ENCODE measurements around the gene HBS1L. TPM values are rescaled to one million over a fixed set of nuclear protein-coding genes. Genes with fewer than 3 reads are reported as not detected.

HBS1L gene
- total and polyA plus RNA-seq, 10 of the 15 experiments (the other 5 are each of a cell fraction or from before 2014, with no cell fraction given): 58.7 to 142 (median 78.8) TPM

GRCh38 chr6:134992155-134992554, 62.5 kb downstream of the HBS1L start:
- intact Hi-C loops (cut with micrococcal nuclease; ENCODE audit: unreplicated experiment) (no loop called here), in situ Hi-C loops (cut with MboI) (loop anchor here (25.0 kb wide), 1 partner anchor 445 kb away; no protein-coding TSS in a partner anchor)
- Histone ChIP-seq H3K27me3 (replicated peaks in 1 of 2; ENCODE audit: control insufficient read depth in 2 of 2, insufficient read depth in 2 of 2, low read length in 1 of 2) (no peaks in the 10 kb centered on the region), H3K4me1 (ENCODE audit: control insufficient read depth, insufficient read depth, low read length) (no peaks in the 10 kb centered on the region), H3K79me2 (ENCODE audit: control insufficient read depth, insufficient read depth, low read length) (no peaks in the 10 kb centered on the region), H3K36me3 (ENCODE audit: control insufficient read depth in 2 of 2, insufficient read depth in 2 of 2, low read length in 1 of 2) (peaks cover 0 to 15% of the 10 kb centered on the region in 2 experiments; a peak in 3 of 4 replicates), H2AFZ (ENCODE audit: control insufficient read depth, low read depth, low read length) (no peak overlapping the region), H4K20me1 (ENCODE audit: control insufficient read depth, insufficient read depth) (no peaks in the 10 kb centered on the region), H3K4me3 (no peak overlapping the region), H3K9ac (ENCODE audit: control insufficient read depth, insufficient read depth, low read length) (no peak overlapping the region), H3K4me2 (ENCODE audit: control insufficient read depth, insufficient read depth) (no peak overlapping the region), H3K27ac (ENCODE audit: control insufficient read depth, insufficient read depth) (no peak overlapping the region), H3K9me3 (replicated peaks; ENCODE audit: control insufficient read depth, insufficient read depth, low read length) (no peaks in the 10 kb centered on the region)
- no TSS peak for BruUV-seq (replicated peaks)
- ATAC-seq (no peak), FAIRE-seq (no peak), DNase-seq (ENCODE audit: low read depth, low spot score) (no peak)
- 98% methylated on average over 6 of the region's 6 CpGs for WGBS (ENCODE audit: insufficient coverage, insufficient replicate concordance, low lambda C conversion rate, missing lambda C conversion rate)
- SMC1A ChIA-PET (ENCODE audit: uncharacterized antibody, unreplicated experiment): interaction anchor here (2.0 to 3.7 kb wide), 2 partner anchors 12 to 48 kb away, joined by 5 to 22 read pairs; no protein-coding TSS in a partner anchor
- POLR2A ChIA-PET: no interaction called here
- CTCF ChIA-PET: interaction anchor here (1.1 to 2.5 kb wide), 6 partner anchors 10 to 63 kb away, joined by 3 to 7 read pairs (median 6); no protein-coding TSS in a partner anchor
- TF ChIP-seq BRCA1 (IDR thresholded peaks at IDR 0.05; ENCODE audit: low read depth, low read length) (no peak), CBX3 (IDR thresholded peaks at IDR 0.05; ENCODE audit: borderline replicate concordance, low read depth) (no peak), E4F1 (IDR thresholded peaks at IDR 0.05; ENCODE audit: borderline replicate concordance, partially characterized antibody) (no peak), MEF2B (IDR thresholded peaks at IDR 0.05; ENCODE audit: partially characterized antibody, poor library complexity, severe bottlenecking) (no peak), ZNF207 (IDR thresholded peaks at IDR 0.05; ENCODE audit: borderline replicate concordance) (no peak), NFYA (IDR thresholded peaks at IDR 0.05; ENCODE audit: borderline replicate concordance, low read depth, low read length) (no peak), RAD51 (IDR thresholded peaks at IDR 0.05) (no peak), MEF2A (IDR thresholded peaks at IDR 0.05; ENCODE audit: insufficient read depth, low read depth, low read length) (no peak), BHLHE40 (IDR thresholded peaks at IDR 0.05; ENCODE audit: borderline replicate concordance in 1 of 2, low read depth in 2 of 2, low read length in 1 of 2) (no peak), YBX1 (IDR thresholded peaks at IDR 0.05) (no peak)
- RAD21 ChIA-PET (ENCODE audit: unreplicated experiment): interaction anchor here (1.1 to 1.9 kb wide), 3 partner anchors 11 to 52 kb away, joined by 3 to 5 read pairs (median 4); no protein-coding TSS in a partner anchor

All from GM12878 (cell line).